Measurements from ENCODE around the gene LAMA2. TPM values are rescaled to one million over a fixed set of nuclear protein-coding genes. Genes with fewer than 3 reads are reported as not detected.

LAMA2 gene
- total RNA-seq, 2 experiments from 2014 or later, result 2.0 to 3.0 TPM

- Mint-ChIP-seq H3K4me3 (no peak overlapping the region), H3K9me3 (no peaks in the 10 kb centered on the region), H3K4me1 (peaks cover 3% of the 10 kb centered on the region), H3K27ac (no peak overlapping the region), H3K36me3 (no peaks in the 10 kb centered on the region), H3K27me3 (no peaks in the 10 kb centered on the region)
- no peak for DNase-seq
Measured at GRCh38 chr6:129515004-129515403, 632.1 kb downstream of the LAMA2 start.

GRCh38 chr6:129516005-129516404, 633.1 kb downstream of the LAMA2 start:
- Mint-ChIP-seq H3K36me3 (no peaks in the 10 kb centered on the region), H3K4me3 (no peak overlapping the region)

GRCh38 chr6:129516787-129517186, 633.8 kb downstream of the LAMA2 start:
- H3K9me3 Mint-ChIP-seq, result no peaks in the 10 kb centered on the region
- H3K4me3 Mint-ChIP-seq, result no peak overlapping the region

More at GRCh38 chr6:129516005-129516404, 633.1 kb downstream of the LAMA2 start:
- peaks cover 1% of the 10 kb centered on the region for H3K4me1 Mint-ChIP-seq
- DNase-seq, result no peak
- no peak overlapping the region for H3K27ac Mint-ChIP-seq
- H3K27me3 Mint-ChIP-seq, result no peaks in the 10 kb centered on the region
- no peaks in the 10 kb centered on the region for H3K9me3 Mint-ChIP-seq

DNA sequence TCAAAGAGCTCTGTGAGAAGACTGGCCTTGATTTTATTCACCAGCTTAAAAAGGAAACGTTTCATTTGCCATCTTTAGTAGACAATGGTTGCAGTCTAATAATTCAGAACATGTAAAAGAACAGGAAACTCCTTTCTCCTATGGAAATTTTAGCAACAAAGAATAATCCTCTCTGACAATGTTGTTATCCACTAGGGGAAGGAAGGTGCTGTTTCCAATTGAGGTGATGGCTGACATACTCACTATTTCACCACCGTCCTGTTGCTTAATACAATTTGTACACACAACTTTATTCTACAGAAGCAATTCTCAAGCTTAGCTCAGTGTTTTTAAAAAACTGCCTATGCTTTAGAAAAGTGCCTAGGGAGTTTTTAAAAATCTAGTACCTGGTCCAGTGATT, 634.4 kb downstream of the LAMA2 start:
- no peak overlapping the region for H3K27ac Mint-ChIP-seq
- no peaks in the 10 kb centered on the region for H3K27me3 Mint-ChIP-seq
- peaks cover 4% of the 10 kb centered on the region for H3K4me1 Mint-ChIP-seq
- H3K9me3 Mint-ChIP-seq, result no peaks in the 10 kb centered on the region
- H3K4me3 Mint-ChIP-seq, result no peak overlapping the region
- H3K36me3 Mint-ChIP-seq, result no peaks in the 10 kb centered on the region
- no peak for DNase-seq

More at GRCh38 chr6:129516787-129517186, 633.8 kb downstream of the LAMA2 start:
- Mint-ChIP-seq H3K4me1 (peaks cover 4% of the 10 kb centered on the region), H3K27me3 (no peaks in the 10 kb centered on the region), H3K27ac (no peak overlapping the region), H3K36me3 (no peaks in the 10 kb centered on the region)
- DNase-seq, result no peak

- Mint-ChIP-seq H3K4me1 (peaks cover 4% of the 10 kb centered on the region), H3K9me3 (no peaks in the 10 kb centered on the region)
Measured at GRCh38 chr6:129519750-129520149, 636.8 kb downstream of the LAMA2 start.

DNA sequence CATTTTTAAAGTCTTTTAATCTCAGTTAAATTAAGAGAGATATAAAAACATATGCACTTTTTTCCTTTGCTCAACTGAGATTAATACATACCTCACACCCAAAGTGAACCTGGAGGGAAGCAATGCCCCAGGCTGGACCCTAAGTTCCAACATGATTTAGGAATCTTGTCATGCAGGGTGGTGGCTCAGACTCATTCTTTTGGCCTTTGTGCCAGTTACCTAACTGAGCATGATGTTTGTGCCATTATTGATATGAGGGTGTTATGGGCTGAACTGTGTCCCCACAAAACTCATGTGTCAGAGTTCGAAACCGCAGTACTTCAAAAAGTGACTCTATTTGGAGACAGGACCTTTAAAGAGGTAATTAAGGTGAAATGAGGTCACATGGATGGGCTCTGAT, 639.0 kb downstream of the LAMA2 start:
- no peak for DNase-seq
- H3K27me3 Mint-ChIP-seq, result no peaks in the 10 kb centered on the region
- H3K9me3 Mint-ChIP-seq, result no peaks in the 10 kb centered on the region
- peaks cover 6% of the 10 kb centered on the region for H3K4me1 Mint-ChIP-seq
- H3K4me3 Mint-ChIP-seq, result no peak overlapping the region
- no peaks in the 10 kb centered on the region for H3K36me3 Mint-ChIP-seq
- H3K27ac Mint-ChIP-seq, result no peak overlapping the region

More at GRCh38 chr6:129519750-129520149, 636.8 kb downstream of the LAMA2 start:
- DNase-seq, result no peak
- Mint-ChIP-seq H3K36me3 (no peaks in the 10 kb centered on the region), H3K27me3 (no peaks in the 10 kb centered on the region), H3K27ac (no peak overlapping the region), H3K4me3 (no peak overlapping the region)

DNA sequence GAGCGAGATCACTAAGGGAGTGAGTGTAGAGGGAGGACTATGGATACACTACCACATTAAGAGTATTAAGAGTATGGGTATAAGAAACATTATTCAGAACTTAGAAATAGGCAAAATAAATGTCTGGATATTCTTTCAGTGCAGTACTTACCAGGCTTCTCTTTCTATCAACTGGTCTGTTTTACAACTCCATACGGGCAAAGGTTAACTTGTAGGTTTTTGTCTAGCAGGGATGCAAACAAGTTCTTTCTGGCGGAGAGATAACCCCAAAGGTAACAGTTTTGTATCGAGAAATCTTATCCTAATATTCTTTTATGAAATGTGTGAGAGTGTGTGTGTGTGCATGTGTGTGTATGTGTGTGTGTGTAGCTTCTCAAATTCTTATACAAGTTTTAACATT, 640.9 kb downstream of the LAMA2 start:
- no peak overlapping the region for H3K27ac Mint-ChIP-seq
- H3K36me3 Mint-ChIP-seq, result no peaks in the 10 kb centered on the region
- H3K4me1 Mint-ChIP-seq, result peaks cover 6% of the 10 kb centered on the region
- DNase-seq, result no peak
- H3K27me3 Mint-ChIP-seq, result no peaks in the 10 kb centered on the region
- H3K9me3 Mint-ChIP-seq, result no peaks in the 10 kb centered on the region
- H3K4me3 Mint-ChIP-seq, result no peak overlapping the region

GRCh38 chr6:129525055-129525454, 642.1 kb downstream of the LAMA2 start:
- no peaks in the 10 kb centered on the region for H3K36me3 Mint-ChIP-seq
- no peak overlapping the region for H3K4me3 Mint-ChIP-seq
- H3K9me3 Mint-ChIP-seq, result no peaks in the 10 kb centered on the region
- H3K27me3 Mint-ChIP-seq, result no peaks in the 10 kb centered on the region
- no peak overlapping the region for H3K27ac Mint-ChIP-seq
- peaks cover 6% of the 10 kb centered on the region for H3K4me1 Mint-ChIP-seq
- no peak for DNase-seq

DNA sequence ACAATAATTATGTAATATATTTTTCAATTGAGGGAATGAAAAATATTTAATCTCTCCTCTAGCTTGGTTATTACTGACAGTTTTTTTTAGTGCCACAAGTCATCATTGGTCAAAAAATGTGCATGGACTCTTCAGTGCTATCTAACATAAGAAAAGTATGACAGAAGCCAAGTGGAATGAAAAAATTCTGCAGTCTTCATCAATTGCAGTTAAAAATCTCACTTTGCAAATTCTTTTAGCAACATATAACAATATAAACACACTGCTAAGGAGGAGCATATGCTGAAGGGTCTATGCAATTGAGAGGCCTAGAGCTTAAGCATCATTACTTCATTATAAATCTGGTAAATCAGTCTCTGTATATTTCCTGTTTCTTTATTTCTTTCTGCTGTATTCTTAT, 652.0 kb downstream of the LAMA2 start:
- Mint-ChIP-seq H3K4me1 (no peaks in the 10 kb centered on the region), H3K36me3 (no peaks in the 10 kb centered on the region), H3K9me3 (peaks cover 4% of the 10 kb centered on the region), H3K27me3 (no peaks in the 10 kb centered on the region), H3K27ac (no peak overlapping the region), H3K4me3 (no peak overlapping the region)
- DNase-seq, result no peak

DNA sequence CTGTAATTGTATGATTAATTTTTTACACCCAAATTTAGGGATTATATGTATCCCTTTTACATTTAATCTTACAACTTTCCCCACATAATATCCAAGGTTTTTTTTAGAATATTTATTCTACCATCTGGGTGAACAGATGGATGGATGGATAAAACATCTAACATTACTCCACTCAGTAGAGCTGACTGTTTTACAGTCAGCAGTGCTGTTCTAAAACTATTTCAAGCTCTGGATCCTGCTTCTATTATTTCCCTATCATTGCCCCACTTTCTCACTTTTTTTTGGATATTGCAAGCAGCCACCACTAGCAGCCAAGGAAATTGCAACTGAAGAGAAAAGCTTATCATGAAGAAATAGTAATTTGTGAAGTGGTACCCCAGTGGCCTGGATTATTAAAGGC, 653.3 kb downstream of the LAMA2 start:
- Mint-ChIP-seq H3K4me3 (no peak overlapping the region), H3K9me3 (peaks cover 4% of the 10 kb centered on the region), H3K36me3 (no peaks in the 10 kb centered on the region), H3K4me1 (no peaks in the 10 kb centered on the region), H3K27me3 (no peaks in the 10 kb centered on the region), H3K27ac (no peak overlapping the region)
- no peak for DNase-seq

DNA sequence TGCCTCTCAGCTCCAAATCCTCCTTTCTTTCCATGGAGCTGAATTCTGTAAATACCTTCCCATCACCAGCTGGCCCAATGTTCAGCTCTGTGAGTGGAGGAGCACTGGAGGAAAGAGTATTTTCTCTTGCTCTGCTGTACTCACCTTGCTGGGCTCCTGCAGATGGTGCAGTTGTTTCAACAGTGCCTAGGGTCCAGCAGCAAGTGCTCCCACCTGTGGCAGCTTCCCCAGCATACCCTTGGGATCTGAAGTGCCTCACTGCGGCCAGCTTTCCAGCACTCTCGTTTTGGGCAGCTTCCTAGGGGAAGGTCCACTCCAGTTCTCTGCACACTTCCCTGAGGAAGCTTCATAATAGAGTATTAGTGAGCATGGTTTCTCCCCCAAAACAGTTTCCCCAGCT, 656.1 kb downstream of the LAMA2 start:
- Mint-ChIP-seq H3K4me1 (peaks cover under 1% of the 10 kb centered on the region), H3K9me3 (peaks cover under 1% of the 10 kb centered on the region), H3K4me3 (no peak overlapping the region), H3K27ac (no peak overlapping the region), H3K27me3 (no peaks in the 10 kb centered on the region), H3K36me3 (no peaks in the 10 kb centered on the region)
- DNase-seq, result no peak

DNA sequence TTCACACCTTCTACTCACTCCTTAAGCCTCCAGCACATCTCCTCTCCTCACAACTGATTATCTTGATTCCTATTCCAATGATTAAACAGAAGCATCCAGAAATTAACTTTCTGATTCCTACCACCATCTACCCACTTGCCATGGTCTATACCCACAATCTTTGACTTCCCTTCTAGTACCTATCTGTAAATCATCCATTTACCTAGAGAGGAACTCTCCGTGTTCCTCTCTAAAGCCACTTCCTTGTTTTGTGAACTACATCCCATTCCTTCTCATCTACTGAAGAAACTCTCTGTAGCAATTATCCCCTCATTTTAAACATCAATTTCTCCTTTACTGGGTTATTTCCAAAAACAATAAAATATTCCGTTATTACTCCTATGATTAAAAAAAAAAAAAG, 659.8 kb downstream of the LAMA2 start:
- Mint-ChIP-seq H3K9me3 (peaks cover 2% of the 10 kb centered on the region), H3K27ac (no peak overlapping the region), H3K4me1 (peaks cover 4% of the 10 kb centered on the region), H3K27me3 (no peaks in the 10 kb centered on the region), H3K36me3 (peaks cover 2% of the 10 kb centered on the region), H3K4me3 (no peak overlapping the region)
- DNase-seq, result no peak

GRCh38 chr6:129543981-129544380, 661.0 kb downstream of the LAMA2 start:
- Mint-ChIP-seq H3K36me3 (peaks cover 2% of the 10 kb centered on the region), H3K27me3 (no peaks in the 10 kb centered on the region), H3K4me1 (peaks cover 4% of the 10 kb centered on the region), H3K27ac (no peak overlapping the region), H3K4me3 (no peak overlapping the region), H3K9me3 (peaks cover 2% of the 10 kb centered on the region)
- no peak for DNase-seq

DNA sequence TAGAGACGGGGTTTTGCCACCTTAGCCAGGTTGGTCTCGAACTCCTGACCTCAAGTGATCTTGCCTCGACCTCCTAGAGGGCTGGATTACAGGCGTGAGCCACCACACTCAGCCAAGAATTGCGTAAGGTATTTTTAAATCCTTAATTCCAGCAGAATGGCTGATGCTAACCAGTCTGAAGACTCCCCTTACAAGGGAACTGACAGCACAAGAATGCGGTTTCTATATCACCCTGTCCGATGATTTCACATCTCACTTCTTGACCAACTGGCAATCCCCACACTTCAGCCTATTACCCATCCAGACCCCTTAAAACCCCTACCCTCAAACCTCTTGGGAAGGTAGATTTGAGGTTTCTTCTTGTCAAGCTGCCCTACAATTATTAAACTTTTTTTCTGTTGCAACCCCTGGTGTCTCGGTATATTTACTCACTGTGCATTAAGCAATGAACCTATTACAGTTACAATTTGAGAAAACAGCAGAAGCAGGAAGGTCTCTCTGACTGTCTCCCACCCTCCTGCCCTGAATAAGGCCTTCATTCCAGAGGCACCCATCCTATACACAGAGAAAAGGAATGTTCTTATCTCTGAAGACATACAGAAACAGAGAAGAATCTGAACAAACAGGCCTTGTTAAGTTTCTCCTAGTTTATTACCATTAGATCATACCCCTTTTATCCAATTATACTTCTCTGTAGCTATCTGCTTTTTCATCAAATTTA, 662.1 kb downstream of the LAMA2 start:
- no peak for DNase-seq
- Mint-ChIP-seq H3K36me3 (peaks cover 2% of the 10 kb centered on the region), H3K27ac (no peak overlapping the region), H3K4me3 (no peak overlapping the region), H3K4me1 (peaks cover 4% of the 10 kb centered on the region), H3K27me3 (no peaks in the 10 kb centered on the region), H3K9me3 (peaks cover 2% of the 10 kb centered on the region)

- Mint-ChIP-seq H3K36me3 (peaks cover 2% of the 10 kb centered on the region), H3K27me3 (no peaks in the 10 kb centered on the region), H3K4me3 (no peak overlapping the region), H3K27ac (no peak overlapping the region), H3K4me1 (peaks cover 4% of the 10 kb centered on the region), H3K9me3 (peaks cover 2% of the 10 kb centered on the region)
- no peak for DNase-seq
Measured at GRCh38 chr6:129546702-129547101, 663.8 kb downstream of the LAMA2 start.

DNA sequence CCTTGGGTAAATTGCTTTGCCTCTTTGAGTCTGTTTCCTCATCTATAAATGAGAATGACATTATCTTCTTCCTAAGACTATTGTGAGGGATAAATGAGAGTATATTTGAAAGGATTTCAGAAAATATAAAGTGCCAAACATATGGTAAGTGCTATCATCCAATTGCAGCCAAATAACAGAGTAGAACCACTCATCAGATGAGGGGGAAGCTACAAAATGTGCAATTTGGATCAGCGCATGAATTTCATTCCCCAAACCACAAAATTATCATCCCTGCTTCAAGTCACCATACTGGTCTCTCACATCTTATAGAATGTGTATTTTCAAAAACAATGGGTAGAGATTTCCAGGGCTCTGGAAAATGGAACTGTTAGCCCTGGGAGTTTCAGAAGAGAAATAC, 668.5 kb downstream of the LAMA2 start:
- no peak for DNase-seq
- Mint-ChIP-seq H3K4me3 (no peak overlapping the region), H3K4me1 (no peaks in the 10 kb centered on the region), H3K36me3 (no peaks in the 10 kb centered on the region), H3K27me3 (peaks cover 8% of the 10 kb centered on the region), H3K27ac (no peak overlapping the region), H3K9me3 (no peaks in the 10 kb centered on the region)
